Activated CD8-positive, alpha-beta T cell treated with anti-CD3 and anti-CD28 coated beads for 36 hours (primary cell): ENCODE results near the gene SHC4. TPM values are rescaled to one million over a fixed set of nuclear protein-coding genes. Genes with fewer than 3 reads are reported as not detected.

ENCODE experiments used
- ATAC-seq: fragments of 200-7000 bp; cut with Tn5 transposase; one replicate; pipeline ENCODE4 v1.10.0; 2021; ENCODE audit warnings: mild to moderate bottlenecking, moderate library complexity
- CTCF ChIA-PET: fragments of 350-600 bp; sonication (Branson Sonifier 250); formaldehyde crosslinking; loops from one replicate; lab custom pipeline; 2021; ENCODE audit warnings: antibody characterized with exemption; lab: Charles Lee
- POLR2A ChIA-PET: fragments of 350-600 bp; sonication (Branson Sonifier 250); formaldehyde crosslinking; loops from one replicate; lab custom pipeline; 2021; ENCODE audit warnings: antibody characterized with exemption; lab: Charles Lee
- DNase-seq: peaks from one replicate; pipeline ENCODE4 v3.0.0-alpha.2; 2020
- H3K27ac Mint-ChIP-seq: one replicate; pipeline ENCODE4 v1.8.0; 2021; ENCODE audit warnings: mild to moderate bottlenecking, mixed read lengths
- H3K27me3 Mint-ChIP-seq: one replicate; pipeline ENCODE4 v1.8.0; 2021; ENCODE audit warnings: mixed read lengths
- H3K36me3 Mint-ChIP-seq: one replicate; pipeline ENCODE4 v1.8.0; 2021; ENCODE audit warnings: low read depth, mixed read lengths
- H3K4me1 Mint-ChIP-seq: one replicate; pipeline ENCODE4 v1.8.0; 2021; ENCODE audit warnings: low read depth, mixed read lengths
- H3K4me3 Mint-ChIP-seq: one replicate; pipeline ENCODE4 v1.8.0; 2021; ENCODE audit warnings: mild to moderate bottlenecking, moderate library complexity, mixed read lengths
- H3K9me3 Mint-ChIP-seq: one replicate; pipeline ENCODE4 v1.8.0; 2021; ENCODE audit warnings: mixed read lengths
- intact Hi-C: fragments of 100-400 bp; cut with micrococcal nuclease; formaldehyde crosslinking; loops from one replicate; pipeline ENCODE4 v1.10.0; 2022
- total RNA-seq, 2 experiments: library from RNA; stranded (reverse); gene quantifications; one replicate each; pipeline ENCODE4 v1.2.3, GENCODE V29; 2021
- TF ChIP-seq, protein P1 (sequence below): fragments of 200-600 bp; IDR thresholded peaks from one replicate; pipeline ENCODE4 v1.8.0; 2022; ENCODE audit warnings: antibody characterized with exemption, mild to moderate bottlenecking

SHC4 gene
- total RNA-seq, 2 experiments from 2014 or later: 2.5 TPM

DNA sequence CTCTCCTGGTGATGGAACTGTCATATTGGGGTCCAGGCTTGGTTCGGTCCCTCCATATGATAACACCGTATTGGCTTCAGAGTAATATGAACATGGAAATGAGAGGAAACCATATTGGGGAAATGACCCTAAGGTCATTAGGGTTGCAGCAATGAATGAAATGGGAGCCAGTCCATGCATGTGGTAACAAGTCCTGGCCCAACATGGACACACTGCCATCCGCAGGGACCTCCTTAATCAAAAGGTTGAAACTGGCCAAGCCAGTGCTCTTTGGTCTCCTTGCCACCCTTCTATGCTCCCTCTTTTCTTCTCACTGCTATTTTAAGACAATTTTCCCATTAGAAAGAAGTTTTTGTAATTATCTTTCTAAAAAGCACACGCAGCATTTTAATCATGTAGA is 8.3 kb downstream of the SHC4 start:
- Mint-ChIP-seq H3K36me3 (no peaks in the 10 kb centered on the region), H3K9me3 (no peaks in the 10 kb centered on the region), H3K27ac (no peak overlapping the region), H3K4me1 (no peaks in the 10 kb centered on the region), H3K4me3 (no peak overlapping the region), H3K27me3 (peaks cover 14% of the 10 kb centered on the region)
- TF ChIP-seq, protein P1, sequence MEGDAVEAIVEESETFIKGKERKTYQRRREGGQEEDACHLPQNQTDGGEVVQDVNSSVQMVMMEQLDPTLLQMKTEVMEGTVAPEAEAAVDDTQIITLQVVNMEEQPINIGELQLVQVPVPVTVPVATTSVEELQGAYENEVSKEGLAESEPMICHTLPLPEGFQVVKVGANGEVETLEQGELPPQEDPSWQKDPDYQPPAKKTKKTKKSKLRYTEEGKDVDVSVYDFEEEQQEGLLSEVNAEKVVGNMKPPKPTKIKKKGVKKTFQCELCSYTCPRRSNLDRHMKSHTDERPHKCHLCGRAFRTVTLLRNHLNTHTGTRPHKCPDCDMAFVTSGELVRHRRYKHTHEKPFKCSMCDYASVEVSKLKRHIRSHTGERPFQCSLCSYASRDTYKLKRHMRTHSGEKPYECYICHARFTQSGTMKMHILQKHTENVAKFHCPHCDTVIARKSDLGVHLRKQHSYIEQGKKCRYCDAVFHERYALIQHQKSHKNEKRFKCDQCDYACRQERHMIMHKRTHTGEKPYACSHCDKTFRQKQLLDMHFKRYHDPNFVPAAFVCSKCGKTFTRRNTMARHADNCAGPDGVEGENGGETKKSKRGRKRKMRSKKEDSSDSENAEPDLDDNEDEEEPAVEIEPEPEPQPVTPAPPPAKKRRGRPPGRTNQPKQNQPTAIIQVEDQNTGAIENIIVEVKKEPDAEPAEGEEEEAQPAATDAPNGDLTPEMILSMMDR: no peak
- ATAC-seq: no peak
- intact Hi-C loops: no loop called here
- CTCF ChIA-PET: interaction anchor here (2.1 kb wide), 1 partner anchor 93 kb away, joined by 5 read pairs; no protein-coding TSS in a partner anchor
- no peak for DNase-seq
- POLR2A ChIA-PET: interaction anchor here (1.9 kb wide), 1 partner anchor 15 kb away, joined by 4 read pairs; no protein-coding TSS in a partner anchor

DNA sequence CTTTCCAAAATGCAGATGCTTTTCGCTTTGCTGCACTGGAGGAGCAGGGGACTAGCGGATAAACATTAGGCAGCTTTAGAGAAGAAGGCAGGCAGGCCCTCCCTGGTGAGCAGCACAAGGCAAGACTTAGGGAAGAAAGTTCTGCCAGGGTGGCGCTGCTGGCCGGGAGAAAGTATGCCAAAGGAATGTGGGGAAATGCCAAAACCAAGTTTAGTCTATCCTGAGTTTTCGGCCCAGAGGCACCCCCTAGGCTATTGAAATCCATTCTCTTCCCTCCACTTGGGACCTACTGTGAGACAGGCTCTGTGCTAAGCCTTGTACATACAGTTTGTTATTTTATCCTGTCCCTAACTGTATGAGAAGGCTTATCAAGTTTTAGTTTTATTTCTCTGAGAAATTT is 9.2 kb downstream of the SHC4 start:
- CTCF ChIA-PET: interaction anchor here (1.2 kb wide), 1 partner anchor 21 kb away, joined by 5 read pairs; no protein-coding TSS in a partner anchor
- no peak overlapping the region for H3K27ac Mint-ChIP-seq
- intact Hi-C loops: no loop called here
- no peaks in the 10 kb centered on the region for H3K9me3 Mint-ChIP-seq
- peaks cover 12% of the 10 kb centered on the region for H3K27me3 Mint-ChIP-seq
- H3K4me1 Mint-ChIP-seq: no peaks in the 10 kb centered on the region
- POLR2A ChIA-PET: interaction anchor here (1.3 to 1.9 kb wide), 2 partner anchors 10 to 14 kb away, joined by 3 to 4 read pairs; no protein-coding TSS in a partner anchor
- H3K36me3 Mint-ChIP-seq: no peaks in the 10 kb centered on the region
- H3K4me3 Mint-ChIP-seq: no peak overlapping the region
- TF ChIP-seq, protein P1: no peak
- ATAC-seq (no peak), DNase-seq (no peak)

DNA sequence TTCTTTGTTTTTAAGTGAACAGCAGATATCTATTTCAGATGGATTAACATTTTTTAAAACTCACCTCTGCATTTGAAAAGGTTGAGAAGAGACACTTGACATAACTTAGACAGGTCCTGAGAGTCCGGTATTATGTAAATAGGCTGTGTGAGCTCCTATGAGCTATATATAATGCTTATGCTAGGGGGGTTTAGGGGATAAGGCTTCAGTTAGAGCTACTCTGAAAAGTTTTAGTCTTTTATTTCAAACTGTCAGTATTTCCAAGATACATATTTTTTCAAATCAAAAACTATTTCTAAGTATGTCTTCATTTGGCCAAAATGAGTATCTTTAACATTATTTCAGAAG is 16.9 kb downstream of the SHC4 start:
- peaks cover 14% of the 10 kb centered on the region for H3K4me1 Mint-ChIP-seq
- intact Hi-C loops: no loop called here
- ChIA-PET CTCF (interaction anchor here (1.1 to 2.7 kb wide), 2 partner anchors 19 to 28 kb away, joined by 3 to 18 read pairs; no protein-coding TSS in a partner anchor), POLR2A (no interaction called here)
- no peaks in the 10 kb centered on the region for H3K9me3 Mint-ChIP-seq
- no peak overlapping the region for H3K4me3 Mint-ChIP-seq
- H3K27me3 Mint-ChIP-seq: peaks cover 18% of the 10 kb centered on the region
- ATAC-seq: no peak
- no peaks in the 10 kb centered on the region for H3K36me3 Mint-ChIP-seq
- TF ChIP-seq, protein P1: no peak
- DNase-seq: no peak
- no peak overlapping the region for H3K27ac Mint-ChIP-seq

DNA sequence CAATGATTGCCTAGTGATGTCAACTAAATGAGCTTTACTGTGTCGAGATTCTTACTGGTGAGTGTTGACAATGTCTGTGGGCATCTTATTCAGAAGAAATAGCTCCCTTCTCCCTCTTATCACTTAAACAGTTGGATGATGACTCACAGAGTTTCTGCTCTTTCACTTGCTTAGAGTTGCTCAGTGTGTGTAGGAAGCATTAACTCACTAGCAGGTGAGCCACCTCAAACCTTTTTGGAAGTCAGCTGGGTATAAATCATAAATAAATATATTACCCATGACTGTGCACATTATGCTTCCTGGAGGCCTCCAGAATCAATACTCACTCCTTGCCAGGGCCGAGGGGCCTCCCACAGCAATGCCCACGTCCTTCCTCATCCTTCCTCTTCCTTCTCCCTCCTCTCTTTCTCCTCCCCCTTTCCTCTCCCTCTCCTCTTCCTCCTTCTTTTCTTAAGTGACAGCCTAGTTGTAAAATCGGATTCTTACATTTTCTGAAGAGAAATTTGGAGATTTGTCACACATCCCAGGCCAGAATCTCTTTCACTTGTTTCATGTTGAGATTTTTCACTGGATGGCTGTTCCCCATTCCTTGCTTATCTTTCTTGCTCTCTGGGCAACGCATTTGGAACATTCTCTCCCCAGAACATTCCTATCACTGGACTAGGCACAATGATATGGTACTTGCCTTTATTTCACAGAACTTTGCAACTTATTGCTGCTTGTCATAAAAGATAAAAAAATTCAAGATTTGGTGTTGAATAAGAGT is 17.5 kb downstream of the SHC4 start:
- ChIA-PET CTCF (interaction anchor here (1.1 to 2.7 kb wide), 3 partner anchors 16 to 29 kb away, joined by 3 to 18 read pairs (median 3); no protein-coding TSS in a partner anchor), POLR2A (interaction anchor here (0.9 kb wide), 1 partner anchor 18 kb away, joined by 3 read pairs; the partner anchor contains the start of gene SHC4)
- peaks cover 19% of the 10 kb centered on the region for H3K27me3 Mint-ChIP-seq
- DNase-seq: no peak
- no peak overlapping the region for H3K27ac Mint-ChIP-seq
- peaks cover 15% of the 10 kb centered on the region for H3K4me1 Mint-ChIP-seq
- ATAC-seq: peak; percentile 91
- intact Hi-C loops: no loop called here
- no peaks in the 10 kb centered on the region for H3K9me3 Mint-ChIP-seq
- no peak overlapping the region for H3K4me3 Mint-ChIP-seq
- TF ChIP-seq, protein P1: no peak
- no peaks in the 10 kb centered on the region for H3K36me3 Mint-ChIP-seq

DNA sequence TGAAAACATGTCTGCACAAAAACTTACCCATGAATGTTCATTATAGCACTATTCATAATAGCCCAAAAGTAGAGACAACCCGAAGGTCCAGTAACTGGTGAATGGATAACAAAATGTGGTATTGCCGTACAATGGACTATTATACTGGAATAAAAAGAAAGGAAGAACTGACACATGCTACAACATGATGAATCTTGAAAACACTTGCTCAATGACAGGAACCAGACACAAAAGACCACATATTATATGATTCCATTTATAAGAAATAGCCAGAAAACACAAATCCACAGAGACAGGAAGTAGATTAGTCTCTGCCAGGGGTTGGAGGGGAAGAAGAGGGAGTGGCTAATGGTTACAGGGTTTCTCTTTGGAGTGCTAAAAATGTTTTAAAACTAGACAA is 18.3 kb downstream of the SHC4 start:
- H3K4me3 Mint-ChIP-seq: no peak overlapping the region
- CTCF ChIA-PET: interaction anchor here (1.2 to 2.7 kb wide), 3 partner anchors 17 to 31 kb away, joined by 3 to 18 read pairs (median 11); no protein-coding TSS in a partner anchor
- DNase-seq (no peak), ATAC-seq (no peak)
- peaks cover 17% of the 10 kb centered on the region for H3K27me3 Mint-ChIP-seq
- no peaks in the 10 kb centered on the region for H3K9me3 Mint-ChIP-seq
- POLR2A ChIA-PET: interaction anchor here (0.9 kb wide), 1 partner anchor 19 kb away, joined by 3 read pairs; the partner anchor contains the start of gene SHC4
- no peaks in the 10 kb centered on the region for H3K36me3 Mint-ChIP-seq
- TF ChIP-seq, protein P1: no peak
- peaks cover 23% of the 10 kb centered on the region for H3K4me1 Mint-ChIP-seq
- H3K27ac Mint-ChIP-seq: no peak overlapping the region
- intact Hi-C loops: no loop called here
